GM12865 (cell line): ENCODE data around the gene SETD1A.

Experiments
- DNase-seq: peaks from one replicate; pipeline ENCODE4 v3.0.0; 2010; ENCODE audit warnings: low read depth
- H3K4me3 ChIP-seq: 2 replicates; pipeline ENCODE4 v1.5.1; 2011; ENCODE audit warnings: mild to moderate bottlenecking, low read depth, low read length, control low read depth
- CTCF ChIP-seq: IDR thresholded peaks from 2 replicates; pipeline ENCODE4 v1.5.1; 2011; ENCODE audit warnings: low read length, control low read depth, low read depth, inconsistent platforms; ENCODE audit not compliant: insufficient read depth; ENCODE audit errors: missing control alignments

The SETD1A gene

DNA sequence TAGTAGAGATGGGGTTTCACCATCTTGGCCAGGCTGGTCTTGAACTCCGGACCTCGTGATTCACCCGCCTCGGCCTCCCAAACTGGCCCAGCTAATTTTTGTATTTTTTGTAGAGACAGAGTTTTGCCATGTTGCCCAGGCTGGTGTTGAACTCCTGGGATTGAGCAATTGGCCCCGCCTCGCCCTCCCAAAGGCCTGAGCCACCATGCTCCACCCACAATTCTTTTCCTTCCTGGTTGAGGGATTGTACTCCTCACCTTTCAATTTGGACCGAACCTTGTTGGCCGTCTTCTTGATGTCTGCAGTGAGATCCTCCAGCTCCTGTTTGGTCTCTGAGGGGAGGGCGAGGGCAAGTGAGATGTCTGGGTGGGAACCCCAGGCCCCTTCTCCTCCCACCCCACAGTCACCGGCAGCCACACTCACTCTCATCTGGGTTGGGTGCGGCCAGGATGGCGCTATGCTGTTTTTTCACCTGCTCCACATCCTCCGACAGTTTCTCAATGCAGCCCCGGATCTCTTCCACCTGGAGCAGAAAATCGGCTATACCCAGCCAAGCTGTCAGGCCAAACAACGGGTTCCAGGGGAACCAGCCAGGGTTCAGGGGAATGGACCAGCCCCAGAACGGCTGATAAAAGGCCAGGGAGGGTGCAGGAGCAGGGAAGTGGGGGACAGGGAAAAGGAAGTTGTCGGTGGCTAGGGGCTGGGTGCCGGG, 43.3 kb downstream of the SETD1A start:
- DNase-seq, result no peak
- TF ChIP-seq CTCF, result no peak
- no peak overlapping the region for H3K4me3 ChIP-seq

DNA sequence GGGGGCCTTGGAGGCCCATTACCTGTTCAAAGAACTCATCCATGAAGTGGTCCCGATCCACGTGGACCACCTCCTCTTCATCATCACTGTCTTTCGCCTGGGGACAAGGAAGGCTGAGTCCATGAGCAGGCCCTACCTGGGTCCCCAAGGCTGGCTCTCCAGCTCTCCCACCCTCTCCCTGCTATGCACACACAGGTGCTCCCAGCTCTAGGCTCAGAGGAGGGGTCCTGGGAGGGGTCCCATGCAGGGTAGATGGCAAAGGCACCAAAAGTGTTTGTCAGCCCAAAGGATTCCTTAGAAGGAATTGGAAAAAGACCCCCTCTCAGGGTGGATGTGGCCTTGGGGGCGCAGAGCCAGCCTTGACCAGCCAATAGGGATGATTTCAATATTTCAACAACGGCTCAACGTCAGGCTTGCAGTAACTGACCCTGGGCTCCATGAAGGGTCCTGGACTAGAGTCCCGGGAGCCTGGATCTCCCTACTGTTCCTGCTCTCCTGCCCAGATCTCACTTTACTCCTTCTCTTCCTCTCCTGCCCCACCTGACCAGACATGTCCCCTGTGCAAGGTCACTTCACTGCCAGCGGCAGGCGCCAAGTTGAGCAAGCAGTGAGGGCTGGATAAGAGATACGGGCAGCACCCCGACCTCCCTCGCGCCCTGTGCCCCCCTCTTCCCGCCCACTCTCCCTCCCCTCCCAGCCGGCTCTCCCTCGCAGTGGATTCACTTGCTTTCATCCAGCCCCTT, 44.1 kb downstream of the SETD1A start:
- H3K4me3 ChIP-seq, result no peak overlapping the region
- no peak for DNase-seq
- TF ChIP-seq CTCF, result no peak

DNA sequence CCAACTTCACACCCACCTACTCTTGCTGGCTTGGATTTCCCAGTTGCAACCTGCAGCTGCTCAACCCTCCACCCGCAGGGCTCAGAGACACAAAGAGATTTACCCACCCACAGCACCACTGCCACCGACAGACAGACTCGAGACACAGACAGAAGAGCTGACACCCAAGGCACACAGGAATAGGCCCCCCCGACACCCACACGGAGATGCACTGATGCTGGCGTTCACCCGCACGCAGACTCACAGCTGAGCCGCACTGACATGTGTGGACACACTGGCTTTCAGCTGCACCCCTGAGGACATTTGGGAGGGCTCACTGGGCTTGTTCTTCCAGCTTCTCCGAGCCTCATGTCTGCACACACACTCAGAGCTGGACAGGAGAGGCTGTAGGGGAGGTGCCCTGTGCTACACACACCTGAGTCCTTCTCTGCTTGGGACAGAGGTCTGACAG, 44.7 kb downstream of the SETD1A start:
- no peak overlapping the region for H3K4me3 ChIP-seq
- TF ChIP-seq CTCF, result no peak
- DNase-seq, result no peak

- TF ChIP-seq CTCF, result no peak
- DNase-seq, result no peak
- H3K4me3 ChIP-seq, result no peak overlapping the region
Measured at GRCh38 chr16:31002862-31003341, 45.3 kb downstream of the SETD1A start.

GRCh38 chr16:31003744-31004143, 46.2 kb downstream of the SETD1A start:
- no peak for TF ChIP-seq CTCF
- no peak overlapping the region for H3K4me3 ChIP-seq
- no peak for DNase-seq

DNA sequence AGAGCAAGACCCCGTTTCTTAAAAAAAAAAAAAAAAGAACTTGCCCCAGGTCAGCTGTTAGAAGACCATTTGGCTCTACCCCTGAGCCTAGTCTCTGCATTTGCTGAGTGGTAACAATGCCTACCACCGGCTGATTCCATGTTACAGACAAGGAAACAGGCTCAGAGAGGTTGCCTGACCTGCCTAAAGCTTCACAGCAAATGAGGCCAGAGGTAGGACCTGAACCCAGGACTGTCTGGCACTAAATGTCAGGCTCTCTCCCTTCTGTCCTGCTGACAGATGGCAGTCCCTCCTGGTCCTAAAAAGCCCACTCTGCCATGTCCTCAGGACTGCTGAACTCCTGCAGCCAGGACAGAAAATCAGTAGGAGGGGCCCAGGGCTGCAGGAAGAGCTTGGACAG, 47.1 kb downstream of the SETD1A start:
- no peak overlapping the region for H3K4me3 ChIP-seq
- no peak for DNase-seq
- no peak for TF ChIP-seq CTCF
